ENCODE data around the gene MAP4K2.

Gene MAP4K2

GRCh38 chr11:64753019-64753379, 50.0 kb downstream of the MAP4K2 start:
- H3K4me1 ChIP-seq (ENCODE audit: insufficient read depth, low read length, severe bottlenecking): no peaks in the 10 kb centered on the region
- no peaks in the 10 kb centered on the region for H3F3A ChIP-seq (ENCODE audit: insufficient read depth, low read length)
- H3K4me2 ChIP-seq (ENCODE audit: low read length): no peak overlapping the region
- H3K4me3 ChIP-seq (ENCODE audit: low read depth, low read length, poor library complexity, severe bottlenecking): no peak overlapping the region
- no peaks in the 10 kb centered on the region for H4K20me1 ChIP-seq (ENCODE audit: insufficient read depth, low read length)
- no peaks in the 10 kb centered on the region for H3K9me2 ChIP-seq (ENCODE audit: low read depth, low read length)
- H2AFZ ChIP-seq (ENCODE audit: low read length): no peak overlapping the region
- H3K27me3 ChIP-seq (ENCODE audit: insufficient read depth, low read length): no peaks in the 10 kb centered on the region; the same call in 1 of the 2 replicates
- no peaks in the 10 kb centered on the region for H3K9me3 ChIP-seq (ENCODE audit: low read length)
- TF ChIP-seq CTCF (IDR thresholded peaks at IDR 0.05; ENCODE audit: low read length) (no peak), EZH2 (IDR thresholded peaks at IDR 0.05; ENCODE audit: borderline replicate concordance, low read length) (no peak)
- H3K9ac ChIP-seq (ENCODE audit: low read length): no peak overlapping the region
- no peaks in the 10 kb centered on the region for H3K36me3 ChIP-seq (ENCODE audit: insufficient read depth, low read length)
- H3K79me2 ChIP-seq (ENCODE audit: insufficient read depth, low read length): no peaks in the 10 kb centered on the region
- no peak overlapping the region for H3K27ac ChIP-seq (ENCODE audit: low read depth, low read length, poor library complexity, severe bottlenecking)

GRCh38 chr11:64752175-64752970, 50.6 kb downstream of the MAP4K2 start:
- Histone ChIP-seq H3K36me3 (ENCODE audit: insufficient read depth, low read length) (no peaks in the 10 kb centered on the region), H3K9ac (ENCODE audit: low read length) (no peak overlapping the region), H4K20me1 (ENCODE audit: insufficient read depth, low read length) (no peaks in the 10 kb centered on the region)

GRCh38 chr11:64751580-64751979, 51.4 kb downstream of the MAP4K2 start:
- no peaks in the 10 kb centered on the region; the same call in 1 of the 2 replicates for H3K27me3 ChIP-seq (ENCODE audit: insufficient read depth, low read length)

More at GRCh38 chr11:64752175-64752970, 50.6 kb downstream of the MAP4K2 start:
- H3K9me3 ChIP-seq (ENCODE audit: low read length): no peaks in the 10 kb centered on the region
- no peaks in the 10 kb centered on the region for H3K9me2 ChIP-seq (ENCODE audit: low read depth, low read length)
- no peaks in the 10 kb centered on the region for H3K4me1 ChIP-seq (ENCODE audit: insufficient read depth, low read length, severe bottlenecking)
- H2AFZ ChIP-seq (ENCODE audit: low read length): no peak overlapping the region
- H3K27ac ChIP-seq (ENCODE audit: low read depth, low read length, poor library complexity, severe bottlenecking): no peak overlapping the region
- TF ChIP-seq CTCF (IDR thresholded peaks at IDR 0.05; ENCODE audit: low read length) (no peak), EZH2 (IDR thresholded peaks at IDR 0.05; ENCODE audit: borderline replicate concordance, low read length) (no peak)
- H3K79me2 ChIP-seq (ENCODE audit: insufficient read depth, low read length): no peaks in the 10 kb centered on the region
- no peak overlapping the region for H3K4me2 ChIP-seq (ENCODE audit: low read length)
- H3K4me3 ChIP-seq (ENCODE audit: low read depth, low read length, poor library complexity, severe bottlenecking): no peak overlapping the region
- no peaks in the 10 kb centered on the region; the same call in 1 of the 2 replicates for H3K27me3 ChIP-seq (ENCODE audit: insufficient read depth, low read length)
- no peaks in the 10 kb centered on the region for H3F3A ChIP-seq (ENCODE audit: insufficient read depth, low read length)

More at GRCh38 chr11:64751580-64751979, 51.4 kb downstream of the MAP4K2 start:
- H3K79me2 ChIP-seq (ENCODE audit: insufficient read depth, low read length): no peaks in the 10 kb centered on the region
- no peaks in the 10 kb centered on the region for H3K4me1 ChIP-seq (ENCODE audit: insufficient read depth, low read length, severe bottlenecking)
- H3K9ac ChIP-seq (ENCODE audit: low read length): no peak overlapping the region
- H4K20me1 ChIP-seq (ENCODE audit: insufficient read depth, low read length): no peaks in the 10 kb centered on the region
- no peak for TF ChIP-seq EZH2 (IDR thresholded peaks at IDR 0.05; ENCODE audit: borderline replicate concordance, low read length)
- TF ChIP-seq CTCF (IDR thresholded peaks at IDR 0.05; ENCODE audit: low read length): no peak
- no peak overlapping the region for H3K4me3 ChIP-seq (ENCODE audit: low read depth, low read length, poor library complexity, severe bottlenecking)
- no peak overlapping the region for H2AFZ ChIP-seq (ENCODE audit: low read length)
- H3K4me2 ChIP-seq (ENCODE audit: low read length): no peak overlapping the region
- H3K9me3 ChIP-seq (ENCODE audit: low read length): no peaks in the 10 kb centered on the region
- no peak overlapping the region for H3K27ac ChIP-seq (ENCODE audit: low read depth, low read length, poor library complexity, severe bottlenecking)
- no peaks in the 10 kb centered on the region for H3K36me3 ChIP-seq (ENCODE audit: insufficient read depth, low read length)
- H3F3A ChIP-seq (ENCODE audit: insufficient read depth, low read length): no peaks in the 10 kb centered on the region
- no peaks in the 10 kb centered on the region for H3K9me2 ChIP-seq (ENCODE audit: low read depth, low read length)
